ENCODE measurements around the gene MRLN.

Gene MRLN

DNA sequence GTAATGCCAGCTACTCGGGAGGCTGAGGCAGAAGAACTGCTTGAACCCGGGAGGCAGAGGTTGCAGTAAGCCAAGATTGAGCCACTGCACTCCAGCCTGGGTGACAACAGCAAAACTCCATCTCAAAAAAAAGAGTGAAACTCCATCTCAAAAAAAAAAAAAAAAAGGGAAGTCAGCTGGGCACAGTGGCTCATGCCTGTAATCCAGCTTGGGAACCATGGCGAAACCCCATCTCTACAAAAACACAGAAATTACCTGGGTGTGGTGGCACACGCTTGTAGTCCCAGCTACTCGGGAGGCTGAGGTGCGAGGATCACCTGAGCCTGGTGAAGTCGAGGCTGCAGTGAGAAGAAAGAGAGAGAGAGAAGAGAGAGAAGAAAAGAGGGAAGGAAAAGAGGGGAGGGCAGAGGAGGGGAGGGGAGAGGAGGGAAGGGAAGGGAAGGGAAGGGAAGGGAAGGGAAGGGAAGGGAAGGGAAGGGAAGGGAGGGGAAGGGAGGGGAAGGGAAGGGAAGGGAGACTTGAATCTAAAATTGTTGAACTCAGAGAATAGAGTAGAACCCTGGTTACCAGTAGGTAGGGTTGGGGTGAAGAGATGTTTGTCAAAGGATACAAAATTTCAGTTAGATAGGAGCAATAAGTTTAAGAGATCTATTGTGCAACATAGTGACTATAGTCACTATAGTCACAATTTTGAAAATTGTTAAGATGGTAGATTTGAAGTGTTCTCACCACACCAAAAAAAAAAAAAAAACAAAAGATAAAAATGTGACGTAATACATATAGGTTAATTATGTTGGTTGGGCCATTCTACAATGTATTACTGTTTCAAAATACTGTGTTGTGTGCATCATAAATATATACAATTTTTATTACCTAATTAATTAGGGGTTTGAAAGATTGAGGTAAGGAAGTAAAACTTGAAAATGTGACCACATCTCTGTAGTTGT is 46.1 kb downstream of the MRLN start:
- DNase-seq (ENCODE audit: low read depth in 3 of 3, low spot score in 1 of 3), result no peak

DNA sequence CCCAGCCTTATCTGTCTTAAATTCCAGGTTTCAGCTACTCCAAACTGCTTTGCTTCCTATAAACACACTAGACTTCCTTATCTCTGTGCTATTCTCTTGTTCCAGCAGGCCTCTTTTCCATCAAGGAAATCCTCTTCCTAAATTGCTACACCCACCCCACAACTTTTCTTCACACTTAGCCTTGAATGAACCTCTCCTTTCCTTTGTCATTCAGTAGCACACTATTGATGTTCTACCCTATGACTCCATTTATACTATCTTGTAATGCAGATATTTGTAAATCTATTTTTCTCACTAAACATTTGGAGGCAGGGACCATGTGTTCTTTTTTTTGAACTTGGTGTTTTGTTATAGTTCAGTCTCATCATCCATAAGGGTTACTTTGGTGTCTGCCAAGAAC is 47.3 kb downstream of the MRLN start:
- no peak for DNase-seq (ENCODE audit: low read depth in 3 of 3, low spot score in 1 of 3)

DNA sequence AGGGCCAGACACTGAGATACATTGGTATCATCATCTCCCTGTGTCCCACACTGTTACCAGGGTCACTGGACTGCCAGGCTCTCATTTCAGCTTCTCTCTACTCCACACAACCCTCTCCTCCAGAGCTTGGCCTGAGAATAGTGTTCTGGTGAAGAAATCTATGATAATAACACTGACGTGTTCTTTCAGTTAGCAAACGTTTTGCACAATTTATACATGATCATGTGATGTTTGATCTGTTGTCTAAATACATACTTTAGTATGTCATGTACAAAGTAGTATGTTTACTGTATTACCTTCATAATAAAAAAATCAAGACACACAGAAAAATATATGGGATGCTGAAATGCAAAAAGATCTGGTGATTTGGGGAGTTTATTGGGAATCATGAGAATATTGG is 48.6 kb downstream of the MRLN start:
- no peak for DNase-seq (ENCODE audit: low read depth in 3 of 3, low spot score in 1 of 3)

DNA sequence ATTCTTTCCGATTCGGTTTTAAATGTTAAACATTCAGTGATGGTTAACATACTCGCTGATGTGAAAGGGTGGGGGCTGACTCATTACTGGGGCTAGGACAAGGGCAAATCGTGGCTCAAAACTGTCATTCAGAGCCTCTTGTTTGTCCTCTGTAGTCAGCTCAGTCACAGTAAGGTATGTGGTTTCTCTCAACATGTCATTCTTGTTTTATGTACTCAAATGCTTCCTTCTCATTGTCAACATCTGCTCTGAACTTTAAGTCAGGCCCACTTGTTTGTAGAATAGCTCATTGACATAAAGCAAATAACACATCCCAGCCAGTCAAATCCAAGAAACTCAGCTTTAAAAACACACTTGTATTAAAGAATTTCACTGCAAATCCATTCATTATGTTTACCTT is 50.9 kb downstream of the MRLN start:
- DNase-seq (ENCODE audit: low read depth in 3 of 3, low spot score in 1 of 3), result no peak

DNA sequence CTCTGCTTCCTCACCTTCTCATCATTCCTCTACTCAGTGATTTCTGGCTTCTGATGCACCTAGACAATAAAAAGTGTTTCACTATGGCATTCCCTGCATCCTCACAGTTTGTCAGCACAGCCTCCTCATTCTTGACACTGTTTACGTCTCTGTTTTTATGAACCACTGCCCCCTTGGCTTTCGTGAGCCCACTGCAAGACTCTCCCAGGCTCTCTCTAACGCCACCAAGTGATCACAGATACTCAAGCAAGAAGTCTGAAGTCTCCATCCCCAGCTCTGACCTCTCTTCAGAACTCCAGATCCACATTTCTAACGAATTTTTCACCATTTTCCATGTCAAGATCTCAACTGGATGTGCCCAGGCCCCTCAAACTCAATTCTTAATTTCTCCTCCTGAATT is 52.5 kb downstream of the MRLN start:
- DNase-seq (ENCODE audit: low read depth in 3 of 3, low spot score in 1 of 3), result no peak

DNA sequence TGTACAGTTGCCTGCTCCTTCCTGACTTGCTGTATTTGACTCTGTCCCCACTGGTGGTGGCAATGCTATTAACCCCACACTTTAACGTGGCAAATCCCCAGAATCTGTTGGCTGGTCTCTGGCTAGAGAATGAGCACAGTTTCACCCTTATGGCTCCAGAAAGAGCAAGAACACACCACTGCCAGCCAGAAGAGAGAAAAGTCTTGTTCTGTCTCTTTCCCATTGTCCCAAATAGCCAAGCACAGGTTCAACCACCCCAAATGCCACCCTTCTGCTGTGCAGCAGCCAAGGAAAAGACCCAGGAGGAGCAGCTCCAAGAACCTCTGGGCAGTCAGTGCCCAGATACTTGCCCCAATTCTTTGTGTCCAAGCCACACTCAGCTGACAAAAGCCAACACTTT is 54.9 kb downstream of the MRLN start:
- DNase-seq (ENCODE audit: low read depth in 3 of 3, low spot score in 1 of 3), result no peak

DNA sequence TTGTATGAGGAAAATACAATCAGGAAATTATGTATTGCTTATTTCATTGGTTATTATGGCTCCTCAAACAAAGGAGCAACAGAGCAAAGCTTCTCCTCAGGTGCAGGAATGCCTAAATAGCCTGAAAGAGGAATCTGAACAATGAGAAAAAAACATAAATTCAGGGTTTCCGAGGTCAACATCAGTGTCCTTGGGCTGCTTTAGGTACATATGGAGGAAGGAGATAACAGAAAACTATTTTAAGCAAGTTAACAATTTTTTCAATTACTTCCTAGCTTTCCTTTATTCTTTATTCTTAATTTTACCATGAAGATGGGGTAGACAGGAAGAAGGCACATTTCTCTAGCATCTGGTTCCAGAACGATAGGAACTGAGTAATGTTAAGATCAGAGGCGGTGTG is 57.6 kb downstream of the MRLN start:
- no peak for DNase-seq (ENCODE audit: low read depth in 3 of 3, low spot score in 1 of 3)

DNA sequence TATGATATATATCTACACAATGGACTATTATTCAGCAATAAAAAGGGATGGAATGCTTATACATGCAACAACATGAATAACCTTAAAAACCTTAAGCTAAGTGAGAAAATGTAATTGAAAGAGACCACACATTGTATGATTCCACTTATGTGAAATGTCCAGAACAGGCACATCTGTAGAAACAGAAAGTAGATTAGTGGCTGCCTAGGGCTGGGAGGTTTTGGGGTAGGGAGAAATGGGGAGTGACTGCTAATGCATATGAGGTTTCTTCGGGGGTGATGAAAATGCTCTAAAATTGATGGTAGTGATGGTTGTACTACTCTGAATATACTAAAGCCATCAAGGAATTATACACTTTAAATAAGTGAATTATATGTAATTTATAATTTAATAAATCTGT is 58.3 kb downstream of the MRLN start:
- DNase-seq (ENCODE audit: low read depth in 3 of 3, low spot score in 1 of 3), result no peak

DNA sequence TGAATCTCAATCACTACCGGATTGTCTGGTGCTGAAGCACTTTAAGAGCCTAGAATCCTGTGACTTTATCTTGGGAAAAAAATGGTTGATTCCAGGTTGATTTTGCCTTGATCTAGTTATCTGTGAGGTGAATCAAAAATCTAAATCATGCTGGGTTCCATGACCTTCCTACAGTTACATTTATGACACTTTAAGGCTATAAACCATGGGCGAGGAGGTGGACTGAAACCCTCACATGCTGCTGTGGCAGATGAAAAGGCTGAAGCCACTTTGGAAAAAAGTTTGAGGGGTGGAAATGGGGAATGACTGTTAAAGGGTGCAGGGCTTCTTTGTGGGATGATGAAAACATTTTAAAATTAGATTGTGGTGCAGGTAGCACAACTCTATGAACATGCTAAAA is 61.1 kb downstream of the MRLN start:
- no peak for DNase-seq (ENCODE audit: low read depth in 3 of 3, low spot score in 1 of 3)

DNA sequence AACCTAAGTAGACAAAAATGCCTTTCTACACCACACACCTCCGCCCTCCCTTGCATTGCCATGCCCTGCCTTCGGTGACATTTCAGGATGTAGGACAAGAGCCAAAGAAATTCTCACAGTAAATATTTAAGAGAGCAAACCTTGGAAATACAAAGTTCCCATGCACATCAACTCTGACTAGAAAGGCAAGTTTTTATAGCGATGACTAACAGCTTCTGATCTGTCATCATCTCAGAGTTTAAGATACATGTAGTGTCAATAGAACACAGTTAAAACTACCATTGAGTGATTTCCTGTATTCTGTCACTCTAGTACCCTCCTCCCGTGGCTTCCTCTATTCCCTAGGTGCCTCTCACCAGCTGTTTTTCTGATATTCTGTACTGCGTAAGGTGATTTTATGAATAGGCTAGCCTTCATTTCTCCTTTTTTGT is 64.3 kb downstream of the MRLN start:
- DNase-seq (ENCODE audit: low read depth in 3 of 3, low spot score in 1 of 3), result no peak

DNA sequence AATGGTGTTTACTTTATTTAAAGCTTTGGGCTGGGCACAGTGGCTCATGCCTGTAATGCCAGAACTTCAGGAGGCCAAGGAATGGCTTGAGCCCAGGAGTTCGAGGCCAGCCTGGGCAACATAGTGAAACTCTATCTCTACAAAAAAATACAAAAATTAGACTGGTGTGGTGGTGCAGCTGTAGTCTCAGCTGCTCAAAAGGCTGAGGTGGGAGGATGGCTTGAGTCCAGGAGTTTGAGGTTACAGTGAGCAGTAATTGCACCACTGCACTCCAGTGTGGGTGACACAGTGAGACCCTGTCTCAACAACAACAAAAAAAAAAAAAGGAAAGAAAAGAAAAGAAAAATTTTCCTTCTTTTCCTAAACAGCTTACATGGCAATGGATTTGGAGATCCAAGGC is 65.6 kb downstream of the MRLN start:
- no peak for DNase-seq (ENCODE audit: low read depth in 3 of 3, low spot score in 1 of 3)
